ENCODE results near the gene CAMTA1.

CAMTA1 gene

GRCh38 chr1:7528386-7529198 is 743.3 kb downstream of the CAMTA1 start:
- Histone ChIP-seq H3K4me3 (no peak overlapping the region), H4K20me1 (peaks cover 0 to 9% (median 0%) of the 10 kb centered on the region in 11 experiments; a peak in 1 of 22 replicates), H3K27ac (no peak overlapping the region), H3K27me3 (no peaks in the 10 kb centered on the region), H3K9me3 (replicated peaks in 1 of 11) (no peaks in the 10 kb centered on the region), H3K4me1 (no peaks in the 10 kb centered on the region), H3K36me3 (no peaks in the 10 kb centered on the region), H3K4me2 (no peak overlapping the region), H3K9ac (no peak overlapping the region)
- TF ChIP-seq Cebpa-rat (IDR thresholded peaks at IDR 0.05): no peak

GRCh38 chr1:7529917-7530316 is 744.7 kb downstream of the CAMTA1 start:
- H3K9ac ChIP-seq: no peak overlapping the region
- no peaks in the 10 kb centered on the region for H3K36me3 ChIP-seq
- TF ChIP-seq Cebpa-rat (IDR thresholded peaks at IDR 0.05): no peak
- H3K4me3 ChIP-seq: no peak overlapping the region
- no peak overlapping the region for H3K27ac ChIP-seq
- peaks cover 0 to 8% (median 5%) of the 10 kb centered on the region in 10 experiments; a peak in 14 of 20 replicates for H3K4me1 ChIP-seq
- H3K27me3 ChIP-seq: no peaks in the 10 kb centered on the region
- H3K9me3 ChIP-seq (replicated peaks in 1 of 11): no peaks in the 10 kb centered on the region
- peaks cover 0 to 11% (median 0%) of the 10 kb centered on the region in 11 experiments; a peak in 1 of 22 replicates for H4K20me1 ChIP-seq
- H3K4me2 ChIP-seq: no peak overlapping the region

- H3K36me3 ChIP-seq: no peaks in the 10 kb centered on the region
- no peak overlapping the region for H3K4me3 ChIP-seq
- H3K27me3 ChIP-seq: no peaks in the 10 kb centered on the region
- H3K4me1 ChIP-seq: peaks cover 10 to 26% (median 23%) of the 10 kb centered on the region in 10 experiments; a peak in 18 of 20 replicates
- peaks cover 0 to 17% (median 0%) of the 10 kb centered on the region in 11 experiments; a peak in 1 of 22 replicates for H4K20me1 ChIP-seq
- no peak for TF ChIP-seq Cebpa-rat (IDR thresholded peaks at IDR 0.05)
- no peaks in the 10 kb centered on the region for H3K9me3 ChIP-seq (replicated peaks in 1 of 11)
- H3K27ac ChIP-seq: no peak overlapping the region; a peak in 1 of 22 replicates
- H3K9ac ChIP-seq: no peak overlapping the region
- H3K4me2 ChIP-seq: no peak overlapping the region
Observed at GRCh38 chr1:7531562-7532340, 746.5 kb downstream of the CAMTA1 start.

- peaks cover 18 to 37% (median 34%) of the 10 kb centered on the region in 10 experiments; a peak in 19 of 20 replicates for H3K4me1 ChIP-seq
- no peak overlapping the region for H3K4me3 ChIP-seq
- H3K9ac ChIP-seq: no peak overlapping the region
- H3K27ac ChIP-seq: no peak overlapping the region
- H3K4me2 ChIP-seq: no peak overlapping the region
- TF ChIP-seq Cebpa-rat (IDR thresholded peaks at IDR 0.05): no peak
- peaks cover 0 to 17% (median 0%) of the 10 kb centered on the region in 11 experiments; a peak in 2 of 22 replicates for H4K20me1 ChIP-seq
- H3K9me3 ChIP-seq (replicated peaks in 1 of 11): no peaks in the 10 kb centered on the region
- no peaks in the 10 kb centered on the region for H3K27me3 ChIP-seq
- H3K36me3 ChIP-seq: no peaks in the 10 kb centered on the region
Observed at GRCh38 chr1:7533006-7533405, 747.8 kb downstream of the CAMTA1 start.

GRCh38 chr1:7534061-7534825 is 749.0 kb downstream of the CAMTA1 start:
- Histone ChIP-seq H3K4me3 (no peak overlapping the region), H3K36me3 (no peaks in the 10 kb centered on the region), H4K20me1 (peaks cover 0 to 15% (median 0%) of the 10 kb centered on the region in 11 experiments; a peak in 2 of 22 replicates), H3K4me1 (peaks cover 30 to 50% (median 47%) of the 10 kb centered on the region in 10 experiments), H3K9ac (no peak overlapping the region), H3K4me2 (peak overlapping the region in 4 of 11 experiments; percentile 14 to 69 (median 24); a peak in 4 of 22 replicates), H3K27me3 (no peaks in the 10 kb centered on the region), H3K27ac (no peak overlapping the region), H3K9me3 (replicated peaks in 1 of 11) (no peaks in the 10 kb centered on the region)
- TF ChIP-seq Cebpa-rat (IDR thresholded peaks at IDR 0.05): no peak

- no peaks in the 10 kb centered on the region for H3K9me3 ChIP-seq (replicated peaks in 1 of 11)
Observed at GRCh38 chr1:7535016-7535415, 749.8 kb downstream of the CAMTA1 start.

GRCh38 chr1:7535934-7536878 is 751.0 kb downstream of the CAMTA1 start:
- Histone ChIP-seq H3K4me3 (no peak overlapping the region), H3K36me3 (no peaks in the 10 kb centered on the region), H3K27ac (no peak overlapping the region), H4K20me1 (peaks cover 0 to 13% (median 0%) of the 10 kb centered on the region in 11 experiments; a peak in 1 of 22 replicates), H3K9ac (no peak overlapping the region), H3K4me2 (peak overlapping the region; percentile 5 to 69 (median 45); a peak in 18 of 22 replicates), H3K27me3 (no peaks in the 10 kb centered on the region), H3K4me1 (peaks cover 32 to 57% (median 53%) of the 10 kb centered on the region in 10 experiments), H3K9me3 (replicated peaks in 1 of 11) (no peaks in the 10 kb centered on the region)
- no peak for TF ChIP-seq Cebpa-rat (IDR thresholded peaks at IDR 0.05)

More at GRCh38 chr1:7535016-7535415, 749.8 kb downstream of the CAMTA1 start:
- Histone ChIP-seq H3K9ac (no peak overlapping the region), H3K4me2 (peak overlapping the region; percentile 4 to 69 (median 36); a peak in 14 of 22 replicates), H3K36me3 (no peaks in the 10 kb centered on the region), H3K27me3 (no peaks in the 10 kb centered on the region), H4K20me1 (peaks cover 0 to 13% (median 0%) of the 10 kb centered on the region in 11 experiments; a peak in 1 of 22 replicates), H3K4me3 (no peak overlapping the region), H3K27ac (no peak overlapping the region), H3K4me1 (peaks cover 32 to 57% (median 53%) of the 10 kb centered on the region in 10 experiments)
- TF ChIP-seq Cebpa-rat (IDR thresholded peaks at IDR 0.05): no peak

Data from BLaER1 treated with 17β-estradiol and CSF1 and Interleukin-3, amounts not matched to agents 10 nM and 100 nM (cell line).